Measurements from ENCODE around the gene LMBRD2. TPM values are rescaled to one million over a fixed set of nuclear protein-coding genes. Genes with fewer than 3 reads are reported as not detected.
"Not testable (repeated sequence)": the region's sequence is repeated elsewhere in the genome, so short reads cannot be mapped to it uniquely, and the experiment has no call there.

Gene LMBRD2
- total and polyA plus RNA-seq, 7 experiments from 2014 or later, result 4.1 to 17.1 (median 7.9) TPM

GRCh38 chr5:36135988-36136387, 15.7 kb downstream of the LMBRD2 start:
- no peak for DNase-seq
- no peak for ATAC-seq
- Mint-ChIP-seq H3K4me1 (peaks cover 0 to 19% (median 13%) of the 10 kb centered on the region in 7 donors), H3K27ac (no peak overlapping the region), H3K9me3 (peaks cover 0 to 23% (median 2%) of the 10 kb centered on the region in 11 donors), H3K27me3 (no peaks in the 10 kb centered on the region), H3K36me3 (peaks cover 22 to 83% (median 62%) of the 10 kb centered on the region in 5 donors), H3K4me3 (no peak overlapping the region)
- intact Hi-C loops (cut with micrococcal nuclease), result loop anchor here in 1 of 2 donors (2.0 kb wide), 1 partner anchor 15 kb away; the partner anchor contains the start of gene LMBRD2
- H3K27me3 ChIP-seq (ENCODE audit: control insufficient read depth in 2 of 2, insufficient read depth in 2 of 2, low read length in 2 of 2), result no peaks in the 10 kb centered on the region
- peaks cover 0 to 5% (median 0%) of the 10 kb centered on the region in 3 experiments for H3K9me3 ChIP-seq (ENCODE audit: control insufficient read depth in 2 of 3, low read length in 3 of 3)
- ChIA-PET CTCF (no interaction called here), POLR2A (no interaction called here)
- H3K4me3 ChIP-seq (ENCODE audit: low read length), result no peak overlapping the region
- H3K4me1 ChIP-seq (ENCODE audit: control insufficient read depth in 2 of 2, insufficient read depth in 2 of 2, low read length in 2 of 2), result no peaks in the 10 kb centered on the region
- peaks cover 0 to 16% (median 0%) of the 10 kb centered on the region in 3 experiments for H3K36me3 ChIP-seq (ENCODE audit: control insufficient read depth in 2 of 3, insufficient read depth in 3 of 3, low read length in 3 of 3)
- no peak overlapping the region for H3K27ac ChIP-seq (ENCODE audit: low read depth, low read length)

GRCh38 chr5:36133009-36133408, 18.7 kb downstream of the LMBRD2 start:
- Mint-ChIP-seq H3K9me3 (peaks cover 0 to 26% (median 8%) of the 10 kb centered on the region in 11 donors), H3K36me3 (peaks cover 20 to 81% (median 67%) of the 10 kb centered on the region in 5 donors), H3K4me1 (peaks cover 3 to 25% (median 20%) of the 10 kb centered on the region in 7 donors)
- H3K27ac ChIP-seq (ENCODE audit: low read depth, low read length); H3K4me3 Mint-ChIP-seq; POLR2A ChIA-PET; DNase-seq; H3K9me3 ChIP-seq (ENCODE audit: control insufficient read depth in 2 of 3, low read length in 3 of 3); H3K4me3 ChIP-seq (ENCODE audit: low read length); H3K27me3 Mint-ChIP-seq; H3K4me1 ChIP-seq (ENCODE audit: control insufficient read depth in 2 of 2, insufficient read depth in 2 of 2, low read length in 2 of 2); ATAC-seq; H3K27me3 ChIP-seq (ENCODE audit: control insufficient read depth in 2 of 2, insufficient read depth in 2 of 2, low read length in 2 of 2); H3K27ac Mint-ChIP-seq; CTCF ChIA-PET: not testable (repeated sequence)
- peaks cover 6 to 14% (median 8%) of the 10 kb centered on the region in 3 experiments for H3K36me3 ChIP-seq (ENCODE audit: control insufficient read depth in 2 of 3, insufficient read depth in 3 of 3, low read length in 3 of 3)
- intact Hi-C loops (cut with micrococcal nuclease), result loop anchor here in 1 of 2 donors (1.0 kb wide), 1 partner anchor 17 kb away; no protein-coding TSS in a partner anchor

DNA sequence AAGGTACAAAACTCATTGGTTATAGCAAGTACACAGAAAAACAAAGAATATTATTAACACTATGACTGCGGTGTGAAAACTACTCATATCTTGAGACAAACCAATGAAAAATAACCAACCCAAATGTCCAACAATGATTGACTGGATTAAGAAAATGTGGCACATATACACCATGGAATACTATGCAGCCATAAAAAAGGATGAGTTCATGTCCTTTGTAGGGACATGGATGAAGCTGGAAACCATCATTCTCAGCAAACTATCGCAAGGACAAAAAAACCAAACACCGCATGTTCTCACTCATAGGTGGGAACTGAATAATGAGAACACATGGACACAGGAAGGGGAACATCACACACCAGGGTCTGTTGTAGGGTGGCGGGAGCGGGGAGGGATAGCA, 22.0 kb downstream of the LMBRD2 start:
- H3K4me3 ChIP-seq (ENCODE audit: low read length); DNase-seq; H3K4me1 ChIP-seq (ENCODE audit: control insufficient read depth in 2 of 2, insufficient read depth in 2 of 2, low read length in 2 of 2); H3K27ac Mint-ChIP-seq; H3K27ac ChIP-seq (ENCODE audit: low read depth, low read length); intact Hi-C loops (cut with micrococcal nuclease); H3K27me3 Mint-ChIP-seq; ATAC-seq; CTCF ChIA-PET; H3K9me3 ChIP-seq (ENCODE audit: control insufficient read depth in 2 of 3, low read length in 3 of 3); H3K27me3 ChIP-seq (ENCODE audit: control insufficient read depth in 2 of 2, insufficient read depth in 2 of 2, low read length in 2 of 2); H3K4me3 Mint-ChIP-seq: not testable (repeated sequence)
- peaks cover 6 to 17% (median 8%) of the 10 kb centered on the region in 3 experiments for H3K36me3 ChIP-seq (ENCODE audit: control insufficient read depth in 2 of 3, insufficient read depth in 3 of 3, low read length in 3 of 3)
- Mint-ChIP-seq H3K9me3 (peaks cover 0 to 25% (median 8%) of the 10 kb centered on the region in 11 donors), H3K4me1 (peaks cover 3 to 39% (median 29%) of the 10 kb centered on the region in 7 donors), H3K36me3 (peaks cover 20 to 70% (median 66%) of the 10 kb centered on the region in 5 donors)
- POLR2A ChIA-PET, result interaction anchor here (0.6 kb wide), 1 partner anchor 834 kb away, joined by 4 read pairs; no protein-coding TSS in a partner anchor

DNA sequence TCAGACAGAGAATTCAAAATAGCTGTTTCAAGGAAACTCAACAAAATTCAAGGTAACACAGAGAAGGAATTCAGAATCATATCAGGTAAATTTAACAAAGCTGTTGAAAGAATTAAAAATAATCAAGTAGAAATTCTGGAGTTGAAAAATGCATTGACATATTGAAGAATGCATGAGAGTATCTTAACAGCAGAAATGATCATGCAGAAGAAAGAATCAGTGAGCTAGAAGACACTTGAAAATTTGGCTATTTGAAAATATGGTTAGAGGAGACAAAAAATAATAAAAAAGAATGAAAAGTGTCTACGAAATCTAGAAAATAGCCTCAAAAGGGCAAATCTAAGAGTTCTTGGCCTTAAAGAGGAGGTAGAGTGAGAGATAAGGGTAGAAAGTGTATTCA, 22.9 kb downstream of the LMBRD2 start:
- no peak overlapping the region for H3K27ac Mint-ChIP-seq
- H3K4me1 Mint-ChIP-seq, result peaks cover 3 to 39% (median 29%) of the 10 kb centered on the region in 7 donors
- ATAC-seq (no peak), DNase-seq (no peak)
- Histone ChIP-seq H3K27me3 (ENCODE audit: control insufficient read depth in 2 of 2, insufficient read depth in 2 of 2, low read length in 2 of 2) (no peaks in the 10 kb centered on the region), H3K9me3 (ENCODE audit: control insufficient read depth in 2 of 3, low read length in 3 of 3) (peaks cover 0 to 5% (median 0%) of the 10 kb centered on the region in 3 experiments), H3K4me3 (ENCODE audit: low read length) (no peak overlapping the region), H3K4me1 (ENCODE audit: control insufficient read depth in 2 of 2, insufficient read depth in 2 of 2, low read length in 2 of 2) (no peaks in the 10 kb centered on the region), H3K36me3 (ENCODE audit: control insufficient read depth in 2 of 3, insufficient read depth in 3 of 3, low read length in 3 of 3) (peaks cover 6 to 20% (median 8%) of the 10 kb centered on the region in 3 experiments), H3K27ac (ENCODE audit: low read depth, low read length) (no peak overlapping the region)
- no peaks in the 10 kb centered on the region for H3K27me3 Mint-ChIP-seq
- POLR2A ChIA-PET, result no interaction called here
- H3K36me3 Mint-ChIP-seq, result peaks cover 16 to 68% (median 64%) of the 10 kb centered on the region in 5 donors
- H3K4me3 Mint-ChIP-seq, result no peak overlapping the region
- intact Hi-C loops (cut with micrococcal nuclease), result no loop called here
- peaks cover 0 to 25% (median 8%) of the 10 kb centered on the region in 11 donors for H3K9me3 Mint-ChIP-seq
- CTCF ChIA-PET, result interaction anchor here (0.7 kb wide), 1 partner anchor 744 kb away, joined by 3 read pairs; no protein-coding TSS in a partner anchor

DNA sequence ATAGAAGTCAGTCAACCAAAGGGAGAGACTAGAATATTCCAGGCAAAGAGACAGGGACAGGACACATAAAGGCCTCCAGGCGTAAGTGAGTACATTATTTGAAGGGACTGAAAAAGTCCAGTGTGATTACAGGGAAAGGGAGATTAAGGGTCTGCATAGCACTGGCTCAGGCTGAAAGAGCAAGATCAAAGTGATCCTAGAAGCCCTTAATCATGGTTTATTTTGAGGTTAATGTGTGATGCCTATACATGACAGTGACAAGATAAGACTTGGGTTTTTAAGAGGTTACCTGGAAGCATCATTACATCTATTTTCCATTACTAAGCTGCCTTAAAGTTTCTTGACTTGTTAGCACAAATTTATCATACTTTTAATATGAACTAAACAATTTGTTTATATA, 25.8 kb downstream of the LMBRD2 start:
- POLR2A ChIA-PET, result no interaction called here
- CTCF ChIA-PET, result no interaction called here
- Mint-ChIP-seq H3K27me3 (no peaks in the 10 kb centered on the region), H3K4me3 (no peak overlapping the region), H3K9me3 (peaks cover 0 to 23% (median 8%) of the 10 kb centered on the region in 11 donors), H3K27ac (no peak overlapping the region), H3K36me3 (peaks cover 14 to 52% (median 49%) of the 10 kb centered on the region in 5 donors), H3K4me1 (peaks cover 3 to 24% (median 15%) of the 10 kb centered on the region in 7 donors)
- DNase-seq (no peak), ATAC-seq (no peak)
- Histone ChIP-seq H3K4me3 (ENCODE audit: low read length) (no peak overlapping the region), H3K9me3 (ENCODE audit: control insufficient read depth in 2 of 3, low read length in 3 of 3) (peaks cover 0 to 5% (median 0%) of the 10 kb centered on the region in 3 experiments), H3K27me3 (ENCODE audit: control insufficient read depth in 2 of 2, insufficient read depth in 2 of 2, low read length in 2 of 2) (no peaks in the 10 kb centered on the region), H3K4me1 (ENCODE audit: control insufficient read depth in 2 of 2, insufficient read depth in 2 of 2, low read length in 2 of 2) (no peaks in the 10 kb centered on the region), H3K27ac (ENCODE audit: low read depth, low read length) (no peak overlapping the region), H3K36me3 (ENCODE audit: control insufficient read depth in 2 of 3, insufficient read depth in 3 of 3, low read length in 3 of 3) (peaks cover 6 to 20% (median 8%) of the 10 kb centered on the region in 3 experiments)
- intact Hi-C loops (cut with micrococcal nuclease), result no loop called here

GRCh38 chr5:36111238-36111637, 40.4 kb downstream of the LMBRD2 start:
- peaks cover 26 to 72% (median 60%) of the 10 kb centered on the region in 5 donors for H3K36me3 Mint-ChIP-seq
- POLR2A ChIA-PET, result no interaction called here
- H3K4me1 ChIP-seq (ENCODE audit: control insufficient read depth in 2 of 2, insufficient read depth in 2 of 2, low read length in 2 of 2), result no peaks in the 10 kb centered on the region
- no peak overlapping the region for H3K27ac Mint-ChIP-seq
- H3K27me3 Mint-ChIP-seq, result no peaks in the 10 kb centered on the region
- H3K4me3 Mint-ChIP-seq, result no peak overlapping the region
- H3K9me3 Mint-ChIP-seq, result no peaks in the 10 kb centered on the region
- H3K36me3 ChIP-seq (ENCODE audit: control insufficient read depth in 2 of 3, insufficient read depth in 3 of 3, low read length in 3 of 3), result peaks cover 8 to 65% (median 11%) of the 10 kb centered on the region in 3 experiments
- intact Hi-C loops (cut with micrococcal nuclease), result no loop called here
- H3K27me3 ChIP-seq (ENCODE audit: control insufficient read depth in 2 of 2, insufficient read depth in 2 of 2, low read length in 2 of 2), result no peaks in the 10 kb centered on the region
- H3K4me3 ChIP-seq (ENCODE audit: low read length), result no peak overlapping the region
- peak; percentile 74 for ATAC-seq
- DNase-seq, result no peak
- CTCF ChIA-PET, result no interaction called here
- peaks cover 0 to under 1% (median 0%) of the 10 kb centered on the region in 7 donors for H3K4me1 Mint-ChIP-seq
- no peak overlapping the region for H3K27ac ChIP-seq (ENCODE audit: low read depth, low read length)
- H3K9me3 ChIP-seq (ENCODE audit: control insufficient read depth in 2 of 3, low read length in 3 of 3), result no peaks in the 10 kb centered on the region
